Measurements from ENCODE around the gene SLC35F5.

SLC35F5 gene

GRCh38 chr2:113734185-113734584, 22.3 kb downstream of the SLC35F5 start:
- TF ChIP-seq CTCF (IDR thresholded peaks at IDR 0.05; ENCODE audit: low read length, missing control alignments), result no peak
- H3K4me3 ChIP-seq (replicated peaks; ENCODE audit: low read depth, low read length), result no peak overlapping the region
- DNase-seq (ENCODE audit: low read depth), result no peak

GRCh38 chr2:113724010-113724409, 32.4 kb downstream of the SLC35F5 start:
- H3K4me3 ChIP-seq (replicated peaks; ENCODE audit: low read depth, low read length), result no peak overlapping the region
- DNase-seq (ENCODE audit: low read depth), result no peak
- no peak for TF ChIP-seq CTCF (IDR thresholded peaks at IDR 0.05; ENCODE audit: low read length, missing control alignments)

- TF ChIP-seq CTCF (IDR thresholded peaks at IDR 0.05; ENCODE audit: low read length, missing control alignments), result no peak
- DNase-seq (ENCODE audit: low read depth), result no peak
- H3K4me3 ChIP-seq (replicated peaks; ENCODE audit: low read depth, low read length), result no peak overlapping the region
These were observed 33.0 kb downstream of the SLC35F5 start for GRCh38 chr2:113723411-113723810.

GRCh38 chr2:113720167-113720566, 36.3 kb downstream of the SLC35F5 start:
- TF ChIP-seq CTCF (IDR thresholded peaks at IDR 0.05; ENCODE audit: low read length, missing control alignments), result peak; percentile 57
- DNase-seq (ENCODE audit: low read depth), result peak; percentile 25
- H3K4me3 ChIP-seq (replicated peaks; ENCODE audit: low read depth, low read length), result no peak overlapping the region

GRCh38 chr2:113716291-113716690, 40.2 kb downstream of the SLC35F5 start:
- DNase-seq (ENCODE audit: low read depth), result peak; percentile 35
- no peak overlapping the region for H3K4me3 ChIP-seq (replicated peaks; ENCODE audit: low read depth, low read length)
- TF ChIP-seq CTCF (IDR thresholded peaks at IDR 0.05; ENCODE audit: low read length, missing control alignments), result no peak

GRCh38 chr2:113712941-113713340, 43.5 kb downstream of the SLC35F5 start:
- DNase-seq (ENCODE audit: low read depth), result no peak
- TF ChIP-seq CTCF (IDR thresholded peaks at IDR 0.05; ENCODE audit: low read length, missing control alignments), result no peak
- H3K4me3 ChIP-seq (replicated peaks; ENCODE audit: low read depth, low read length), result no peak overlapping the region

GRCh38 chr2:113711851-113712250, 44.6 kb downstream of the SLC35F5 start:
- DNase-seq (ENCODE audit: low read depth), result no peak
- no peak for TF ChIP-seq CTCF (IDR thresholded peaks at IDR 0.05; ENCODE audit: low read length, missing control alignments)

More at GRCh38 chr2:113711851-113712250, 44.6 kb downstream of the SLC35F5 start:
- no peak overlapping the region for H3K4me3 ChIP-seq (replicated peaks; ENCODE audit: low read depth, low read length)

Measured in fibroblast of pulmonary artery (primary cell).